ENCODE measurements around the gene ZNF428. TPM values are rescaled to one million over a fixed set of nuclear protein-coding genes. Genes with fewer than 3 reads are reported as not detected.

ZNF428 gene
- total and polyA plus RNA-seq, 8 donors: 24.7 to 99.9 (median 80.9) TPM

DNA sequence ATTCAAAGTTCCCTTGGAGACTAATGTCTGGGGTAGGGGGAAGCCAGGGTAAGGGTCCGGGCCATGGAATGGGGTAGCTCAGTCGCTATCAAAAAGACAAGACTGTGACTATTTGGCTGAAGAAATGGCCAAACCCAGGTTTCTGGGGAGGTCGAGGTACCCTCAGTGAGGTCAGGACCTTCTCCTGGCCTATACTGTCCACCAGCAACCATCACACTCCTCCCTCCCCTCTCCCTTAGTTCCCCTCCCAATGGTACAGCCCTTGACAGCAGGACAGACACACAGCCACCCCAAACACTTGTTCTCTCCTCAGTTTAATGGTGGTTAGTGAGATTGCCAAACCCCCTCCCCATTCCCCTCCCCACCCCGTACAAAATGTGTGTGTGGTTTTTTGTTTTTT is 2.6 kb upstream of the ZNF428 start:
- Histone ChIP-seq H3K27ac (no peak overlapping the region), H3K9me3 (no peaks in the 10 kb centered on the region), H3K27me3 (peaks cover 0 to 15% of the 10 kb centered on the region in 2 donors), H3K4me1 (peaks cover 6 to 14% of the 10 kb centered on the region in 2 donors), H3K4me3 (no peak overlapping the region), H3K36me3 (no peaks in the 10 kb centered on the region)
- TF ChIP-seq, protein P1, sequence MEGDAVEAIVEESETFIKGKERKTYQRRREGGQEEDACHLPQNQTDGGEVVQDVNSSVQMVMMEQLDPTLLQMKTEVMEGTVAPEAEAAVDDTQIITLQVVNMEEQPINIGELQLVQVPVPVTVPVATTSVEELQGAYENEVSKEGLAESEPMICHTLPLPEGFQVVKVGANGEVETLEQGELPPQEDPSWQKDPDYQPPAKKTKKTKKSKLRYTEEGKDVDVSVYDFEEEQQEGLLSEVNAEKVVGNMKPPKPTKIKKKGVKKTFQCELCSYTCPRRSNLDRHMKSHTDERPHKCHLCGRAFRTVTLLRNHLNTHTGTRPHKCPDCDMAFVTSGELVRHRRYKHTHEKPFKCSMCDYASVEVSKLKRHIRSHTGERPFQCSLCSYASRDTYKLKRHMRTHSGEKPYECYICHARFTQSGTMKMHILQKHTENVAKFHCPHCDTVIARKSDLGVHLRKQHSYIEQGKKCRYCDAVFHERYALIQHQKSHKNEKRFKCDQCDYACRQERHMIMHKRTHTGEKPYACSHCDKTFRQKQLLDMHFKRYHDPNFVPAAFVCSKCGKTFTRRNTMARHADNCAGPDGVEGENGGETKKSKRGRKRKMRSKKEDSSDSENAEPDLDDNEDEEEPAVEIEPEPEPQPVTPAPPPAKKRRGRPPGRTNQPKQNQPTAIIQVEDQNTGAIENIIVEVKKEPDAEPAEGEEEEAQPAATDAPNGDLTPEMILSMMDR (IDR thresholded peaks at IDR 0.05): no peak
- intact Hi-C loops (cut with DNase I): no loop called here
- DNase-seq: no peak
- no peak for ATAC-seq

DNA sequence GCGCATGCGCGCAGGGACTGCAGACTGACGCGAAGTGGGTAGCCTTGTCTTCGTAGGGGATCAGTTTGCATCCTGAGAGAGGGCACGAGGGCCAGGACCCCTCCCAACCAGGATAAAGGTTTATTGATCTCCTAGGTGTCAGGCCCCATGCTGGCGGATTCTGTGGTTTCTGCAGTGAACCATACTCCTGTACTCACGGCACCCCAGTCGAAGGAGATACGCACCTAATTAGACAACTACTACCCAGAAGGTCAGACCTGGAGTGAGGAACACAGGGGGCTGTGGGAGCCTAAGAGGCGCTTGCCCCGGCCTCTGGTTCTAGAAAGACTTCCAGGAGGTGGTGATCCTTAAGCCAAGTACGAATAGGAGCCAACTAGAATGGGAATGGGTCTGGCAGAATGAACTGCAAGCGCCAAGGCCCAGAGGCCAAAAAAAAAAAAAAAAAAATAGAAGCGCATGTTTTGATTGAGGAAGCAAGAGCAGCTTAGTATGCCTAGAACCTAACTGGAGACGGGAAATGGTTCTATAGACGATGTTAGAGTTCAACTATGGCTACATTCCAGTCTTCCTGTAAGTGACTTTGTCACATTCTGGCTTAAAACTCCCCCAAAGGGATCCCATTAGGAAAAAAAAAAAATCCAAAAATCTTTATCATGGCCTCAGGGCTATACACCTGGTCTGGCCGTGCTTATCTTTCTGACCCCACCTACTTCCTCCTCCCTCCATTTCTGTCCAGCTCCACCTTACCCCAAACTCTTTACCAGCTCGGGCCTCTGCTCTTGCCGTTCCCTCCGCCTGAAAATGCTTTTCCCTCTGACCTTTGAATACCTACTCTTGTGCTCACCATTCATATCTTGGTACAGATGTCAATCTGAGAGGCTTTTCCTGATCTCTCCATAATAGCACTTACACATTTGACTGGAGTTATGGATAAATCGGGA is 902 bp upstream of the ZNF428 start:
- peak overlapping the region; percentile 94 to 95 for H3K27ac ChIP-seq
- H3K36me3 ChIP-seq: no peaks in the 10 kb centered on the region
- no peaks in the 10 kb centered on the region for H3K27me3 ChIP-seq
- peaks cover 6 to 14% of the 10 kb centered on the region in 2 donors for H3K4me1 ChIP-seq
- H3K9me3 ChIP-seq: no peaks in the 10 kb centered on the region
- TF ChIP-seq, protein P1 (IDR thresholded peaks at IDR 0.05): no peak
- no peak for ATAC-seq
- peak overlapping the region; percentile 67 to 79 for H3K4me3 ChIP-seq
- intact Hi-C loops (cut with DNase I): no loop called here
- peak in 2 of 4 donors; percentile 26 to 90 for DNase-seq

DNA sequence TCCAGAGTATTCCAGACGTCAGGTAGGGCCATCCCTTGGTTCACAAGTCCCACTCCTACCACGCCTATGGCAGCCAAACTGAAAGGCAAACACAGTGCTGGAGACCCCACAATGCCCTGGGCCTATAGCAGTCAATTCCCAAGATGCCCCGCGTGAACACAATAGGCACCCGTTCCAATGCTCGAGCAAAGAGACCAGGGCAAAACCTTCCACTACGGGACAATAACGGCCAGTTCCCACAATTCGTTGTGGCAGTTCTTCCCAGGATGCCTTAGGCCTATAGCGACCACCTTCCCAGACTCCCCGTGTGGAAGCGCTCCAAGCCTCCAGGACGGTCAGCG is 538 bp downstream of the ZNF428 start:
- intact Hi-C loops (cut with DNase I): no loop called here
- peak; percentile 42 for ATAC-seq
- no peaks in the 10 kb centered on the region for H3K9me3 ChIP-seq

DNA sequence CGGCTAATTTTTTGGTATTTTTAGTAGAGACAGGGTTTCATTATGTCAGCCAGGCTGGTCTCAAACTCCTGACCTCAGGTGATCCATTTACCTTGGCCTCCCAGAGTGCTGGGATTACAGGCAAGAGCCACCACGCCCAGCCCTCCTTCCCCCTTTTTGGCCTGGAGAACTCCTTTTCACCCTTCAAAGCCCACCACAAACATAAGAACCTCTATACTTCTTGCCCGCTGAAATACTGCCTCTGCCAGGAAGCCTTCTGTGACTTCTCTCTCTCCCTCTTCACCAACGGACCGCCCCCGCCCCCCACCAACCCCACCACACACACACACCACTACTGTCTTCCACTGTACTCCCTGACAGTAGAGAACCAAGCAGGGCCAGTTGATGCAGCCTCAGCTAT is 2.5 kb downstream of the ZNF428 start:
- ATAC-seq (no peak), DNase-seq (no peak)
- intact Hi-C loops (cut with DNase I): no loop called here
- Histone ChIP-seq H3K4me1 (peaks cover 6 to 14% of the 10 kb centered on the region in 2 donors), H3K9me3 (no peaks in the 10 kb centered on the region), H3K36me3 (peaks cover 0 to 21% of the 10 kb centered on the region in 2 donors), H3K27ac (no peak overlapping the region), H3K27me3 (no peaks in the 10 kb centered on the region), H3K4me3 (no peak overlapping the region)
- TF ChIP-seq, protein P1 (IDR thresholded peaks at IDR 0.05): no peak

More for the DNA sequence above, 538 bp downstream of the ZNF428 start:
- peak in 1 of 4 donors; percentile 45 for DNase-seq
- H3K27me3 ChIP-seq: no peaks in the 10 kb centered on the region
- TF ChIP-seq, protein P1 (IDR thresholded peaks at IDR 0.05): no peak
- H3K27ac ChIP-seq: peak overlapping the region; percentile 94 to 95
- H3K36me3 ChIP-seq: peaks cover 0 to 4% of the 10 kb centered on the region in 2 donors
- peaks cover 6 to 14% of the 10 kb centered on the region in 2 donors for H3K4me1 ChIP-seq
- peak overlapping the region; percentile 67 to 79 for H3K4me3 ChIP-seq

DNA sequence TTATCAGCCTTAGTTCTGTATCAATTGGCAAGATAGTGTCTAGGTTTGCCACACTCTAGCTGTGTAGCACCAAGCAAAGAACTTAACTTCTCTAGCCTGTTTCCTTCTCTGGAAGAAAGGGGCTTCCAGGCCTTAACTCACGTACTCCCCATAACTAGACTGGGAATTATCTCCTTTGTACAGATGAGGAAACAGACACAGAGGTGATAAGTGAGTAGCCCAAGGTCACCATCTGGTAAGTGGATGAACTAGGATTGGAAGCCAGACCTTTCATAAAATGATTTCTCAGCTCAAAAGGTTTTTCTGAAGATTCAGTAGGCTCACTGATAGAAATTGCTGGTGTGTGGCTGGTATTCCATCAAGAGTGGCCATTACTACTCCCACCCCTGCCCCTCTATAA is 3.1 kb downstream of the ZNF428 start:
- H3K9me3 ChIP-seq: no peaks in the 10 kb centered on the region
- H3K36me3 ChIP-seq: peaks cover 0 to 28% of the 10 kb centered on the region in 2 donors
- DNase-seq: no peak
- no peak for ATAC-seq
- no peak overlapping the region for H3K4me3 ChIP-seq
- H3K4me1 ChIP-seq: peaks cover 6 to 14% of the 10 kb centered on the region in 2 donors
- H3K27ac ChIP-seq: no peak overlapping the region
- intact Hi-C loops (cut with DNase I): no loop called here
- TF ChIP-seq, protein P1 (IDR thresholded peaks at IDR 0.05): no peak
- no peaks in the 10 kb centered on the region for H3K27me3 ChIP-seq
